DMS 273 treated with DMSO at 0.1 percent for 48 hours (cell line): ENCODE measurements around the gene CLEC3B.
"Not testable (repeated sequence)": the region's sequence is repeated elsewhere in the genome, so short reads cannot be mapped to it uniquely, and the experiment has no call there.

Experiments used
- DNase-seq: peaks from one replicate; lab custom pipeline; 2025; lab: John Stamatoyannopoulos, UW

CLEC3B gene

GRCh38 chr3:45026038-45026437, at the start of gene CLEC3B:
TSS of gene CLEC3B (plus strand) at chr3:45026303. CDS start at chr3:45026363, 60 bp downstream.
- DNase-seq: no peak

GRCh38 chr3:44981220-44981619, 44.9 kb upstream of the CLEC3B start:
- DNase-seq: no peak

- no peak for DNase-seq
Observed at GRCh38 chr3:44981751-44982150, 44.4 kb upstream of the CLEC3B start.

- no peak for DNase-seq
Observed at GRCh38 chr3:44982817-44983216, 43.3 kb upstream of the CLEC3B start.

GRCh38 chr3:44983484-44983941, 42.6 kb upstream of the CLEC3B start:
- no peak for DNase-seq

GRCh38 chr3:44984335-44984734, 41.8 kb upstream of the CLEC3B start:
- no peak for DNase-seq

GRCh38 chr3:44986330-44986729, 39.8 kb upstream of the CLEC3B start:
- DNase-seq: not testable (repeated sequence)

- no peak for DNase-seq
Observed at GRCh38 chr3:44987332-44987731, 38.8 kb upstream of the CLEC3B start.

- DNase-seq: no peak
Observed at GRCh38 chr3:44988073-44988472, 38.0 kb upstream of the CLEC3B start.

GRCh38 chr3:44989141-44989540, 37.0 kb upstream of the CLEC3B start:
- no peak for DNase-seq

- DNase-seq: no peak
Observed at GRCh38 chr3:44989636-44990373, 36.3 kb upstream of the CLEC3B start.

- DNase-seq: no peak
Observed at GRCh38 chr3:44991326-44991725, 34.8 kb upstream of the CLEC3B start.

GRCh38 chr3:44992555-44993470, 33.3 kb upstream of the CLEC3B start:
- no peak for DNase-seq

GRCh38 chr3:44993471-44994205, 32.5 kb upstream of the CLEC3B start:
- no peak for DNase-seq

- peak; percentile 5 for DNase-seq
Observed at GRCh38 chr3:44995142-44995770, 30.8 kb upstream of the CLEC3B start.

- no peak for DNase-seq
Observed at GRCh38 chr3:44996556-44996969, 29.5 kb upstream of the CLEC3B start.

GRCh38 chr3:44999782-45000181, 26.3 kb upstream of the CLEC3B start:
- DNase-seq: no peak

- DNase-seq: no peak
Observed at GRCh38 chr3:45000823-45001222, 25.3 kb upstream of the CLEC3B start.

GRCh38 chr3:45001738-45002137, 24.4 kb upstream of the CLEC3B start:
- DNase-seq: no peak

GRCh38 chr3:45002139-45002660, 23.9 kb upstream of the CLEC3B start:
- DNase-seq: no peak

GRCh38 chr3:45002720-45003119, 23.4 kb upstream of the CLEC3B start:
- DNase-seq: no peak

- DNase-seq: no peak
Observed at GRCh38 chr3:45003406-45003805, 22.7 kb upstream of the CLEC3B start.
